K562 (cell line): ENCODE measurements around the gene INSR.

Experiments
- ETV6 ChIP-seq, 3 experiments: fragments of 150-350 bp in 1 of 3; sonication (generic) in 1 of 3; formaldehyde crosslinking in 1 of 3; IDR thresholded peaks; 2 replicates each; pipeline versions ENCODE4 v1.6.1 to v1.8.0; 2014 to 2022; ENCODE audit warnings: borderline replicate concordance in 2 of 3, low read depth in 2 of 3, antibody characterized with exemption in 1 of 3, low read length in 1 of 3, mild to moderate bottlenecking in 1 of 3, missing genetic modification reagents in 1 of 3
- FOXM1 ChIP-seq, 2 experiments: fragments of 450-650 bp in 1 of 2; sonication (generic) in 1 of 2; formaldehyde crosslinking in 1 of 2; IDR thresholded peaks; 2 replicates each; pipeline versions ENCODE4 v1.6.1 to v1.9.0; 2017 to 2022; ENCODE audit warnings: low read depth in 2 of 2, mild to moderate bottlenecking in 2 of 2, missing genetic modification reagents in 1 of 2, moderate library complexity in 1 of 2
- MAX ChIP-seq: sonication (generic); formaldehyde crosslinking; IDR thresholded peaks from 2 replicates; pipeline ENCODE4 v1.9.0; 2022; ENCODE audit warnings: mild to moderate bottlenecking, missing genetic modification reagents

GRCh38 chr19:7272856-7273578 is 21.2 kb downstream of the INSR start:
- TF ChIP-seq FOXM1 (IDR thresholded peaks at IDR 0.05; ENCODE audit: low read depth) (no peak), FOXM1 (CRISPR knock-in tag; IDR thresholded peaks at IDR 0.05; ENCODE audit: low read depth) (no peak), MAX (CRISPR knock-in tag) (no peak), ETV6 (IDR thresholded peaks at IDR 0.05; ENCODE audit: borderline replicate concordance in 1 of 2, low read depth in 2 of 2, low read length in 1 of 2) (no peak), ETV6 (CRISPR knock-in tag; IDR thresholded peaks at IDR 0.05; ENCODE audit: borderline replicate concordance) (no peak)
